NCI-H524 treated with DMSO at 0.1 percent for 48 hours (cell line): Measurements from ENCODE around the gene DRAP1.

Source experiments
- DNase-seq: peaks from one replicate; lab custom pipeline; 2025; lab: John Stamatoyannopoulos, UW

Gene DRAP1

GRCh38 chr11:65919141-65919572 is at the start of gene DRAP1:
TSS of gene DRAP1 (plus strand) at chr11:65919426. CDS start at chr11:65919502, 76 bp downstream.
- DNase-seq = peak; percentile 68

GRCh38 chr11:65869643-65870306 is 49.5 kb upstream of the DRAP1 start:
- no peak for DNase-seq

GRCh38 chr11:65870307-65870658 is 48.9 kb upstream of the DRAP1 start:
- no peak for DNase-seq

GRCh38 chr11:65870706-65871681 is 48.2 kb upstream of the DRAP1 start:
- no peak for DNase-seq

- no peak for DNase-seq
These were observed 47.2 kb upstream of the DRAP1 start for GRCh38 chr11:65871811-65872548.

GRCh38 chr11:65872586-65873317 is 46.5 kb upstream of the DRAP1 start, which contains the start of gene EFEMP2:
TSS of gene EFEMP2 (minus strand) at chr11:65872800. CDS start at chr11:65872354, 446 bp downstream.
- DNase-seq = no peak

- DNase-seq = peak; percentile 60
These were observed 45.7 kb upstream of the DRAP1 start for GRCh38 chr11:65873318-65874156.

GRCh38 chr11:65879617-65880016 is 39.6 kb upstream of the DRAP1 start, which contains the start of gene CTSW:
TSS of gene CTSW (plus strand) at chr11:65879837. CDS start at chr11:65879855, 18 bp downstream.
- no peak for DNase-seq

- no peak for DNase-seq
These were observed 39.2 kb upstream of the DRAP1 start for GRCh38 chr11:65880027-65880426.

- no peak for DNase-seq
These were observed 38.3 kb upstream of the DRAP1 start for GRCh38 chr11:65880844-65881421.

GRCh38 chr11:65882120-65883057 is 36.8 kb upstream of the DRAP1 start:
- DNase-seq = no peak

- DNase-seq = no peak
These were observed 36.0 kb upstream of the DRAP1 start for GRCh38 chr11:65883058-65883761.

GRCh38 chr11:65883786-65884715 is 35.2 kb upstream of the DRAP1 start:
- DNase-seq = no peak

- no peak for DNase-seq
These were observed 34.5 kb upstream of the DRAP1 start for GRCh38 chr11:65884716-65885092.

GRCh38 chr11:65885231-65885630 is 34.0 kb upstream of the DRAP1 start:
- no peak for DNase-seq

- no peak for DNase-seq
These were observed 33.3 kb upstream of the DRAP1 start for GRCh38 chr11:65885808-65886536.
